ENCODE data around the gene RNASEH2B.

DNA sequence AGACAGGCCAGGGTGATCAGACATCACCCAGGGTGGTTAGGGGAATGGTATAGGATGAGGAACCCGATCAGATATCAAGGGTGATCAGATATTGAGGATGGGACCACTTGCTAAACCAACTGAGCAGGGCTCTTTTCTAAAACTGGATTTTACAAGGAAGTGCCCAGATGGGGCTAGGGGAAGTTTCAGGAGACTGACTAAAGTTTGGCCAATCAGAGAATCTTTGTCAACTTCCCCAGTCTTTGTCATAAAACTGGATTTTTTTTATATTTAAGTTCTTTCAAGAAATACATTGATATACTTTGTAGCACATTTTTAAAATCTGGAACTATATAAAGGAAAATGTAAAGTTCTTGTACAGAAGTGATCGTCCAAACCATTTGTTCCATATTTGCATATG, 35.6 kb upstream of the RNASEH2B start:
- TF ChIP-seq CTCF (conservative IDR thresholded peaks at IDR 0.05; ENCODE audit: low read length) (no peak), EZH2phosphoT487 (IDR thresholded peaks at IDR 0.05; ENCODE audit: borderline replicate concordance, low read depth, low read length) (no peak)
